Type B pancreatic cell (in vitro differentiated cells): Measurements from ENCODE around the gene ADA. TPM values are rescaled to one million over a fixed set of nuclear protein-coding genes. Genes with fewer than 3 reads are reported as not detected.

Experiments
- DNase-seq: peaks from one replicate; pipeline ENCODE4 v3.0.0; 2021; ENCODE audit warnings: mixed read lengths; ENCODE audit not compliant: unreplicated experiment; ENCODE audit errors: extremely low spot score
- H3K27ac Mint-ChIP-seq: 2 replicates; pipeline ENCODE4 v1.8.0; 2021; ENCODE audit warnings: mild to moderate bottlenecking, mixed read lengths
- H3K27me3 Mint-ChIP-seq: 2 replicates; pipeline ENCODE4 v1.8.0; 2021; ENCODE audit warnings: mixed read lengths
- H3K36me3 Mint-ChIP-seq: 2 replicates; pipeline ENCODE4 v1.8.0; 2021; ENCODE audit warnings: mixed read lengths
- H3K4me1 Mint-ChIP-seq: one replicate; pipeline ENCODE4 v1.8.0; 2021; ENCODE audit warnings: mixed read lengths; ENCODE audit not compliant: unreplicated experiment
- H3K4me3 Mint-ChIP-seq: 2 replicates; pipeline ENCODE4 v1.8.0; 2021; ENCODE audit warnings: mild to moderate bottlenecking, mixed read lengths
- H3K9me3 Mint-ChIP-seq: 2 replicates; pipeline ENCODE4 v1.8.0; 2021; ENCODE audit warnings: mixed read lengths
- CTCF ChIP-seq: fragments of 200-600 bp; sonication (generic); conservative IDR thresholded peaks from 2 replicates; pipeline ENCODE4 v1.5.0; 2021; ENCODE audit warnings: antibody characterized with exemption, mild to moderate bottlenecking
- total RNA-seq: library from RNA; stranded (reverse); gene quantifications from 2 replicates; pipeline ENCODE4 v1.2.1, GENCODE V29; 2021; ENCODE audit warnings: low replicate concordance

ADA gene
- total RNA-seq, 1 donor from 2014 or later = 15.1 TPM

GRCh38 chr20:44635877-44636276 is 15.6 kb downstream of the ADA start:
- Mint-ChIP-seq H3K27ac (no peak overlapping the region), H3K36me3 (peaks cover 3% of the 10 kb centered on the region), H3K9me3 (no peaks in the 10 kb centered on the region), H3K4me1 (peaks cover 18% of the 10 kb centered on the region), H3K4me3 (no peak overlapping the region), H3K27me3 (no peaks in the 10 kb centered on the region)
- no peak for DNase-seq
- TF ChIP-seq CTCF = no peak

DNA sequence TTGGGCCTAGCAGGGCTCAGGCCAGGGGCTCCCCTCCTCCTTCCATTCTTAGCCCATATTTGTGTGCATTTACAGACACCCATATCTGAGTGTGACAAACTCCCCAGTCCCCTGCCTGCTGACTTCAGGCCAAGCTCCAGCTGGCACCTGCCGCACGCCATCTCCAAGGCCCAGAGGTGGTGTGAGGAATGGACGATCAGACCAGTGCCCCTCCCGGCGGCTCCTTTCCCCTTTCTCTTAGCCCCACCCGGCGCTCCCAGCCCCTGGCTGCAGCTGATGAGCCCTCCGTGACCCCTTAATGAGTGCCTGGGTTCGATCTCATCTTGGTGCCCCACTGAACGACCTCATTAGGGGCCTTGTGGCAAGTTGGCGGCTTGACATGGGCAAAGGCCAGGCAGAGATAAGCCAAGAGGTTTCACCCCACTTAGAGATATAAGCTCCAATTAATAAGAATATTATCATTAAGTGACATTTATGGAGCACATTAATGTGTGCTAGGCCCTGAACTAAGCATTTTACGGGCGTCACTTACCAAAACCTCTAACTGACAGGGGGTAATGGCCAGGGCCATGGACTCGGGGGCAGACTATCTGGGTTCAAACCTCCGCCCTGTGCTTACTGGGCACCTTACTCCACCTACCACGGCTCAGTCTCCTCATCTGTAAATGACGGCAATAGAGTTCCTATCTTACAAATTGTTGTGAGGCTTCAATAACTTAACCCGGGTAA is 17.5 kb downstream of the ADA start:
- no peaks in the 10 kb centered on the region for H3K27me3 Mint-ChIP-seq
- no peaks in the 10 kb centered on the region for H3K9me3 Mint-ChIP-seq
- TF ChIP-seq CTCF = no peak
- H3K4me1 Mint-ChIP-seq = peaks cover 12% of the 10 kb centered on the region
- H3K4me3 Mint-ChIP-seq = no peak overlapping the region
- H3K36me3 Mint-ChIP-seq = peaks cover 3% of the 10 kb centered on the region
- H3K27ac Mint-ChIP-seq = no peak overlapping the region
- no peak for DNase-seq

GRCh38 chr20:44633187-44633810 is 18.2 kb downstream of the ADA start:
- TF ChIP-seq CTCF = no peak
- H3K4me3 Mint-ChIP-seq = no peak overlapping the region
- H3K9me3 Mint-ChIP-seq = no peaks in the 10 kb centered on the region
- H3K27ac Mint-ChIP-seq = no peak overlapping the region
- H3K4me1 Mint-ChIP-seq = peaks cover 6% of the 10 kb centered on the region
- H3K27me3 Mint-ChIP-seq = no peaks in the 10 kb centered on the region
- no peak for DNase-seq
- H3K36me3 Mint-ChIP-seq = no peaks in the 10 kb centered on the region

DNA sequence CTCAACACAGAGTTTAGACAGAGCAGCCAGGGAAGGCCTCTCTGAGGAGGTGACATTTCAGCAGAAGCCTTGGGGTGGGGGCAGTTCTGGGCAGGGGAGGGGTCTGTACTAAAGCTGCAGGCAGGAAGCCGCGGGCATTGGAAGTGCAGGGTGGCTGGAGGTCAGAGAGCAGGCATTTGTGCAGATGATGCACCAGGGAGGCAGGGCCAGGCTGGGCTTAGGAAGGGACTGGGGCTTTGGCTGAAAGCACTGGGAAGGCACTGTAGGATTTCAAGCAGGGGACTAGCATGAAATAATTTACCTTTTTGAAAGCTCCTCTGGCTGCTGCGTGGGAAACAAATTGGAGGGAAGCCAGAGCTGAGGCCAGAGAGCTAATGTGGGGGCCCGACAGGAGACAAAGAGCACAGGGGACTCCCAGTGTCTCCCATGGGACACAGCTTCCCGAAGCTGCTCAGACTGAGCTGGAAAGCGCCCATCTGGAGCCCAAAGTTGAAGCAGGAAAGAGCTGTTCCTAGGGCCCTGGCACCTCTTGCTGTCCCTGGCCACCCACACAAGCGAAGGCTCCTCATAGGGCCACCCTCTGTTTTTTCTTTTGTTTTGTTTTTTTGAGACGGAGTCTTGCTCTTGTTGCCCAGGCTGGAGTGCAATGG is 19.3 kb downstream of the ADA start:
- Mint-ChIP-seq H3K9me3 (no peaks in the 10 kb centered on the region), H3K27ac (no peak overlapping the region), H3K27me3 (no peaks in the 10 kb centered on the region), H3K4me1 (peaks cover 6% of the 10 kb centered on the region), H3K36me3 (no peaks in the 10 kb centered on the region), H3K4me3 (no peak overlapping the region)
- TF ChIP-seq CTCF = no peak
- DNase-seq = no peak

GRCh38 chr20:44630297-44630696 is 21.2 kb downstream of the ADA start:
- H3K27me3 Mint-ChIP-seq = no peaks in the 10 kb centered on the region
- peaks cover 6% of the 10 kb centered on the region for H3K4me1 Mint-ChIP-seq
- no peak for TF ChIP-seq CTCF
- no peak for DNase-seq
- H3K36me3 Mint-ChIP-seq = no peaks in the 10 kb centered on the region
- no peaks in the 10 kb centered on the region for H3K9me3 Mint-ChIP-seq
- no peak overlapping the region for H3K4me3 Mint-ChIP-seq
- H3K27ac Mint-ChIP-seq = no peak overlapping the region
